Activated CD8-positive, alpha-beta memory T cell treated with anti-CD3 and anti-CD28 coated beads, Interleukin-2, amount 50 U/mL, for 24 hours (primary cell): ENCODE measurements around the gene IL1RAPL2.
"Not testable (repeated sequence)": the region's sequence is repeated elsewhere in the genome, so short reads cannot be mapped to it uniquely, and the experiment has no call there.

Source experiments
- DNase-seq: peaks from one replicate; pipeline ENCODE4 v3.0.0-alpha.2; 2020; ENCODE audit errors: extremely low read depth

The IL1RAPL2 gene

DNA sequence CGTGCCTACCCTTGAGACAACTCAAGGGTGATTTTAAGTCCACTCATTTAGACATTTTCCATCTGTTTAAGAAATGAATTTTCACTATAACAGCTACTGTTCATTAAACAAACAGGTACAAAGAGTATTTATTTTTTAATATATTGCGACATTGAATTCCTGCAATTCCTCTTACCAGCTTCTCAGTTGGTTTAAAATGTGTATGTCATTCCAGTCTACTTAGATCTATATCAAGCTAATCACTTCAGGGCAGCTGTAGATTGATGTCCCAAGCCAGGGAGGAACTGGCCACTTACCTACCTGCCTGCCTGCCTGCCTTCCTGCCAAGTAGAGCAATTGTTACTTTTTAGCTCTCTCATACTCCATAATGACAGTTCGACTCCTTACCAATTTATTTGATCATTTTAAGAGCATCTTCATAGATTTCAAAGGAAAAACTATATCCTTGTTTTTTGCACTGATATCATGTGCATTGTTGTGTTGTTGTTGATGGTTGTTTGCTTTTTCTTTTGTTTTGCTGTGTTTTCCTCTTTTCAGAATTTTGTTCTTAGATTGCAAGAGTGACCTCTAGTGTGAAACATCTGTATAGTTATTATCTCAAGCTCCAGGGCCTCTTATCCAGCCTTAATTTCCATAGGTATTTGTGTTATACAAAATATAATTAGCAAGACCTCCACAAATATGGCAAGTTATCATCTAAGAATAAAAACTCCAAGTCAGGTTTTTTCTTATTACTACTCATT, 1135.5 kb downstream of the IL1RAPL2 start:
- no peak for DNase-seq

- DNase-seq, result no peak
These were observed 1137.9 kb downstream of the IL1RAPL2 start for GRCh38 chrX:105703876-105704275.

- no peak for DNase-seq
These were observed 1140.0 kb downstream of the IL1RAPL2 start for GRCh38 chrX:105706041-105706440.

- DNase-seq, result no peak
These were observed 1145.8 kb downstream of the IL1RAPL2 start for GRCh38 chrX:105711805-105712204.

DNA sequence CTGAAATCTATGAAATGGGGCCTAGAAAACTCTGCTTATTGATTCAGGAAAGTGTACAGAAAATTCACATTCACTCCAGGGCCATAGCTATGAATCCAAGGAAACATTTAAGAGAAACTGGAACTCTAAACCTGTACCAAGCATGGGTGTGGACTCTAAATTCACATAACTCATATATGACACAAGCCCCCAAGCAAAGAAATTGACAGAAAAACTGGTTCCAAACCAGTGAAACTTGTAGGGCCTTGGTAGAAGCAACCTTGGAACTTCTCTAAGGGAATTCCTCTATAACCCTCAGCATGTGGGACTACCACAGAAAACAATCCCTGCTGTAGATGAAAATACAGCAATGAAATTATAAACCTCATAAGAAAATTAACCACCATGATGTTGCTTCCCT, 1149.7 kb downstream of the IL1RAPL2 start:
- no peak for DNase-seq

GRCh38 chrX:105723966-105724735, 1158.2 kb downstream of the IL1RAPL2 start:
- no peak for DNase-seq

DNA sequence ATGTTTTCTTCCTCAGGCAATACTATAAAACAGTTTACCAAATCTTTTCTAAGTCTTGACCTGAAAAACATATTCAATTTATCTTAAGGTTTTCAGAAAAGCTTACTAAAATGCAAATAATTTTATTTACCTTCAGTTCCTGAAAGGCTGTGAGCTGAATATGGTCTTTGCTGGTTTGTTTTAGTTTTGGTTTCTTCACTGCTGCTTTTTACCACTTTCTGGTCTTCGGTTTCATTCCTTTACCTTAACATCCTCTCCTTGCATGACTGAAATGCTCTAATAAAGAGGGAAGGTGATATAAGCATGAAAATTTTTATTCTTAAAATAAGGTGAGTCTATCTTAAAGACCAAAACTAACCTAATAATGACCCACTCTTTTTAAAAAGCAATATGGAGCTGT, 1159.2 kb downstream of the IL1RAPL2 start:
- no peak for DNase-seq

- no peak for DNase-seq
These were observed 1172.2 kb downstream of the IL1RAPL2 start for GRCh38 chrX:105738162-105738561.

DNA sequence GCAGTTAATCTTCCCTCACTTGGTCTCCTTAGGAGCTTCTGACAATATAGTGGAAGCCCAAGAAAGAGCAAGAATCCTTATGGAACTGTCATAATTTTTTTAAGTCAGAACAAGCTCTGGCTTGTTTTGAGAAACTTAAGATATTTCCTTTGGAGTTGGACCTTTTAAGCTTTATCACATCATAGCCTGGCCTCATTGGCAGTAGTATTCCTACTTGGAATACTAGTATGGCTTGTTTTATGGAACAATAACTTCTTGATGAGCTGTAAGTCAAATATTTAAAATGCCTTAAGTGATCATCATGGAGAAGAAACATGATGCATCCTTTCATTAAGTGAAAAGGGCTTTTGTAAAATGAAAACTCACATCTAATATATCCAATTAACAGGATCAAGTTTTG, 1178.3 kb downstream of the IL1RAPL2 start:
- no peak for DNase-seq

- no peak for DNase-seq
These were observed 1178.9 kb downstream of the IL1RAPL2 start for GRCh38 chrX:105744946-105745345.

DNA sequence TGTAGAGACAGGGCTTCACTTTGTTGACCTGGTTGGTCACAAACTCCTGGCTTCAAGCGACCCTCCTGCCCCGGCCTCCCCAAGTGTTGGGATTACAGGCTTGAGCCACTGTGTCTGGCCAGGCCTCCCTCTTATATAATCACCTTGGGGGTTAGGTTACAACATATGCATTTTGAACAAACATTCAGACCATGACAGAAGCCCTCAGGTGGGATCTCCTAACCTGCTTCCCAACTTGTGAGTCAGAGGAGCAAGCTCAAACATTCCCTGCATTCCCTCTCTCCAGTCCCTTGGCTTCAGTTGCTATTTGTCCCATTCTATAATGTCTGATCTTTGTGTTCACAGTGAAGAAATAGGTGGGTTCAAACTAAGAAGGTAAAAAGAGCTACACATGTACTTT, 1179.9 kb downstream of the IL1RAPL2 start:
- no peak for DNase-seq

- DNase-seq, result no peak
These were observed 1186.4 kb downstream of the IL1RAPL2 start for GRCh38 chrX:105752338-105752956.

DNA sequence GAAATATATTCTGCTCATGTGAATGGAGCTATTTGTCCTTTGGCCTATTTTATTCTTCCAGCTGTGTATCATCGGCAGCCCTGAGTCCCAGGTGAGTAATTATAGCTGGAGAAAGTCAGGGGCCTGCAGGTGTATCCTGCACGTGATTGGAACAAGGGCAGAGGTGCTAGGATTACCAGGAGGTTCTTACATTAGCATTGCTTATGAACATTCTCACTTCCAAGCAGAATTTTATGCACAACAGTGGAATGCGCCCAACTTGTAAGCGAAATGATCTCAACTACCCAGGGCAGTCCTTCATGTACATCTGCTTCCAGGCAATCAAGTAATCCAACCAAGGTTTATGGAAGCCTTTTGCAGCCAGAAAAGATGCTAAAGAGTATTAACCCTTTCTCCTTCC, 1187.4 kb downstream of the IL1RAPL2 start:
- DNase-seq, result no peak

- no peak for DNase-seq
These were observed 1188.4 kb downstream of the IL1RAPL2 start for GRCh38 chrX:105754286-105754964.

GRCh38 chrX:105755109-105755508, 1189.1 kb downstream of the IL1RAPL2 start:
- no peak for DNase-seq

DNA sequence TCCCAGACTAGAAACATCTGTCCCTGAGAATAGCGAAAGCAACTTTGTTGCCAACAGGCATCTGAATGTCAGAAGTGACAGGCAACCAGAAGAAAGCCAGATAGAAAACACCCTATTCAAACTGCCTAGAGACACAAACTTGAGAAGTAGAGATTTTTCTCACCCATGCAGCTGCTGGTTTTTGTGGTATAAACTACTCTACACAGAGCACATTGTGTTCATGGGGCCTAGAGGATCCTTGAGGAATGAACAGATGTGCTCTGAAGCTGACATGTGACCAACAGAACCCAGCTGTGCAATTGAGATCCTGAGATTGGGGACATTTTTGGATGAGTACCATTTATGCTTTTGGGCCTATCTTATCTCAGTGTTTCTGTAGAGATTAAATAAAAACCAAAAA, 1192.8 kb downstream of the IL1RAPL2 start:
- no peak for DNase-seq

DNA sequence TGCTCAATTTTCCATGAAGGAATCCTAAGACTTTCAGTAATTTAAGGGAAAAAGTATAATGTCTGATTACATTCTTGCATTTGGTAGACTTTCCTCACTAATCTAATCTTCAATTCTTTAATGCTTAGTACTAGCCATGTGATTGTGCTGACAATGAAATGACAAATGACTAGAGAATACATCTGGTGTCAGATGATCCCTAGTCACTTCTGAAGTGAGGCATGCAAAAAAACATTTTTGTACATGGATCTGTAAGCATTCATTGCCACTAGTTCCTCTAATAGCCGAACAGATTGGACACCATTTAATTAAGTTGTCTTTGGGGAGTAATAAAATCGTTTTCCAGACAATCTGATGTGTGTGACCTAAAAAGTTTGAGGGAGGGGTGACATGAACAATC, 1193.6 kb downstream of the IL1RAPL2 start:
- DNase-seq, result no peak

- DNase-seq, result no peak
These were observed 1199.7 kb downstream of the IL1RAPL2 start for GRCh38 chrX:105765691-105766090.

- DNase-seq, result no peak
These were observed 1207.8 kb downstream of the IL1RAPL2 start for GRCh38 chrX:105773801-105774200.

DNA sequence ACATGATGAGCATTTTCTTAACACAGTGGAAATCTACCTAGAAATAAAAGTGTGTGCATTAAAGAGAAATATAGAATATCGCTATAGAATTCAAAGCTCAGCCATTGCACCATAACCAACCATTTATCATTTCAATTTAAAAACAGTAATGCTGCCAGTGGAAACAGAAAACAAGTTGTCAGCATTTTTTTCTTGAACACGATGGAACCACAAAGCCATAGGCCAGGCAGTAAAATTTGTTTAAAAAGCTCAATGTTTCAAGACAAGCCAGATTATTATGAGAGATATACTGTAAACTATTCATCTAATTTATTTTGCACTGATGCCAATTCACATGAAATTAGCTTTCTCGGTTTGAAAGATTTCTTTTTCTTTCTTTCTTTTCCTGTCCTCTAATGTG, 1209.7 kb downstream of the IL1RAPL2 start:
- no peak for DNase-seq

GRCh38 chrX:105781804-105782203, 1215.8 kb downstream of the IL1RAPL2 start:
- DNase-seq, result no peak

- DNase-seq, result not testable (repeated sequence)
These were observed 1230.9 kb downstream of the IL1RAPL2 start for GRCh38 chrX:105796877-105797276.
